Esophagus squamous epithelium (tissue), 4 donors: ENCODE data around the gene LFNG.

Source experiments
- POLR2A ChIP-seq, 4 donors: fragments of 450-650 bp; IDR thresholded peaks; one replicate each; pipeline ENCODE4 v1.6.1; 2017; ENCODE audit warnings: antibody characterized with exemption in 4 of 4, mild to moderate bottlenecking in 4 of 4, moderate library complexity in 3 of 4
- TF ChIP-seq, protein P1 (sequence below), 6 experiments: fragments of 450-650 bp in 4 of 6; fragments of 200-600 bp in 2 of 6; sonication (generic) in 2 of 6; IDR thresholded peaks; one replicate each; pipeline ENCODE4 v1.5.1; 2016 to 2019; ENCODE audit warnings: antibody characterized with exemption in 6 of 6, mild to moderate bottlenecking in 4 of 6, moderate library complexity in 4 of 6

DNA sequence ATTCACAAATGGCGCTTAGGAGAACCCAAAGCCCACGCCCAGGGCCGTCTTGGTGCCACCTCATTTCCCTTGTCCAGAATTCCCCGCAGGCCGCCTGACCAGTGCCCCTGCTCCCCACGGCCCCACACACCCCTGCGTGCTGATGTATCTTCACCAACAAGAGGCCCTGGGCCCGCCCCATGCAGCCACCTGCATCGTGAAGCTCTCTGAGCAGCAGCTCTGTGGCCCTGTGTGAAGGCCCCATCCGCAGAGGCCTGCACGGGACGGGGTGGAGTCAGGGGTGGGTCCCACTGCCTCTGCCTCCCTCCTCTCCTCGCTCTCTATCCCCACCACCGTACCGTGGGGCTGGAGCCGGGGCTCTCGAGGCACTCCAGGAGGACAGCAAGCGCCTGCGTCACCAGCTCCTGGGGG, 21.1 kb downstream of the LFNG start:
- TF ChIP-seq, protein P1, sequence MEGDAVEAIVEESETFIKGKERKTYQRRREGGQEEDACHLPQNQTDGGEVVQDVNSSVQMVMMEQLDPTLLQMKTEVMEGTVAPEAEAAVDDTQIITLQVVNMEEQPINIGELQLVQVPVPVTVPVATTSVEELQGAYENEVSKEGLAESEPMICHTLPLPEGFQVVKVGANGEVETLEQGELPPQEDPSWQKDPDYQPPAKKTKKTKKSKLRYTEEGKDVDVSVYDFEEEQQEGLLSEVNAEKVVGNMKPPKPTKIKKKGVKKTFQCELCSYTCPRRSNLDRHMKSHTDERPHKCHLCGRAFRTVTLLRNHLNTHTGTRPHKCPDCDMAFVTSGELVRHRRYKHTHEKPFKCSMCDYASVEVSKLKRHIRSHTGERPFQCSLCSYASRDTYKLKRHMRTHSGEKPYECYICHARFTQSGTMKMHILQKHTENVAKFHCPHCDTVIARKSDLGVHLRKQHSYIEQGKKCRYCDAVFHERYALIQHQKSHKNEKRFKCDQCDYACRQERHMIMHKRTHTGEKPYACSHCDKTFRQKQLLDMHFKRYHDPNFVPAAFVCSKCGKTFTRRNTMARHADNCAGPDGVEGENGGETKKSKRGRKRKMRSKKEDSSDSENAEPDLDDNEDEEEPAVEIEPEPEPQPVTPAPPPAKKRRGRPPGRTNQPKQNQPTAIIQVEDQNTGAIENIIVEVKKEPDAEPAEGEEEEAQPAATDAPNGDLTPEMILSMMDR (IDR thresholded peaks at IDR 0.05) = no peak
- no peak for TF ChIP-seq POLR2A (IDR thresholded peaks at IDR 0.05)
